ENCODE measurements around the gene P2RX5.
"Not testable (repeated sequence)": the region's sequence is repeated elsewhere in the genome, so short reads cannot be mapped to it uniquely, and the experiment has no call there.

The P2RX5 gene, protein sequence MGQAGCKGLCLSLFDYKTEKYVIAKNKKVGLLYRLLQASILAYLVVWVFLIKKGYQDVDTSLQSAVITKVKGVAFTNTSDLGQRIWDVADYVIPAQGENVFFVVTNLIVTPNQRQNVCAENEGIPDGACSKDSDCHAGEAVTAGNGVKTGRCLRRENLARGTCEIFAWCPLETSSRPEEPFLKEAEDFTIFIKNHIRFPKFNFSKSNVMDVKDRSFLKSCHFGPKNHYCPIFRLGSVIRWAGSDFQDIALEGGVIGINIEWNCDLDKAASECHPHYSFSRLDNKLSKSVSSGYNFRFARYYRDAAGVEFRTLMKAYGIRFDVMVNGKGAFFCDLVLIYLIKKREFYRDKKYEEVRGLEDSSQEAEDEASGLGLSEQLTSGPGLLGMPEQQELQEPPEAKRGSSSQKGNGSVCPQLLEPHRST

GRCh38 chr17:3695723-3696411, at the start of gene P2RX5:
Gene P2RX5, minus strand, starts transcription at chr17:3696155. Its CDS starts 150 bp downstream, at chr17:3696005.
- no peak for FAIRE-seq

- no peak for FAIRE-seq
Measured at GRCh38 chr17:3745071-3745470, 49.1 kb upstream of the P2RX5 start.

DNA sequence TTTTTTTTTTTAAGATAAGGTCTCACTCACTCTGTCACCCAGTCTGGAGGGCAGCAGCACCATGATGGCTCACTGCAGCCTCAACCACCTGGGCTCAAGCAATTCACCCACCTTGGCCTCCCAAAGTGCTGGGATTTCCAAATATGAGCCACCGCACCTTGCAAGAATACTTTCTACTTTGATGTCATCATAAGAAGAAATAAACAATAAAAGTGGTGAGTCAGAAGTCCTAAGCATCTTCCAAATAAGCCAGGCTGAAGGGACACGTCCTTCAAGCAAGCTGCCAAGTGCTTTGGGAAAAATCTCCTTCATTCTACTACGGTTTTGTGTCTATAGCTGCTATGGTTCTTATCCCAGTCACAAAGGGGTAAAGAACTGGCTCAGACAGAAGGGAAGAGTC, 48.1 kb upstream of the P2RX5 start:
- FAIRE-seq, result no peak

- FAIRE-seq, result no peak
Measured at GRCh38 chr17:3740611-3741073, 44.7 kb upstream of the P2RX5 start.

- FAIRE-seq, result no peak
Measured at GRCh38 chr17:3739422-3740124, 43.6 kb upstream of the P2RX5 start.

DNA sequence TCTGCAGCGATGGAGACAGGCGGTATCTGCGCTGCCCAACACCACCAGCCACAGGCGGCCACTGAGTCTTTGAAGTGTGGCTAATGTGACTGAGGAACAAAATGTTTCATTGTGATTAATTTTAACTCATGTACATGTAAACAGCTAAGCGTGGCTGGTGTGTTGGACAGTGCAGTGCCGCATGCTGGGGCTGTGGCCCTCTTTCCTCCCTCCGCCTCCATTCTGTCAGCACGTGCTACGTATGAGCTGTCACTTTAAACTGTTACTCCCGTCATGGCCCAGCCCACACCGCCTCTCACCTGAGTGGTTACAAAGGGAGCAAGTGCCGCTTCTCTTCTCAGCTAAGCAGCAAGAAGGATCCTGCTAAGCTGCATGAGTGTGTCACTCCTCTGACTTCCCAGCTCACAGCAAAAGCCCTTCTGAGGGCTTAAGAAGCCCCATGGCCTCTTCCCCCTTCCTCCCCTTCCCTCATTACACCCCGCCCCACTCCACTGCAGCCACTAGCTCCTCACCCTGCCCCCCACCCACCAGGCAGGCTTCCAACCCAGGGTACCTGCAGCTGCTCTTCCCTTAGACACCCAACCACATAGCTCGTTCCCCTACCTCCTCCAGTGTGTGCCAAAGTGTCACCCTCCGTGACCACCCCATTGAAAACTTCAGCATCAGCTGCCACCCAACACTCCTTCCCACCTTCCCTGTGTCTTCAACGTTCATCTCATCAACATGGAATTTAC, 42.8 kb upstream of the P2RX5 start:
- FAIRE-seq, result no peak

GRCh38 chr17:3735515-3735914, 39.6 kb upstream of the P2RX5 start:
- no peak for FAIRE-seq

DNA sequence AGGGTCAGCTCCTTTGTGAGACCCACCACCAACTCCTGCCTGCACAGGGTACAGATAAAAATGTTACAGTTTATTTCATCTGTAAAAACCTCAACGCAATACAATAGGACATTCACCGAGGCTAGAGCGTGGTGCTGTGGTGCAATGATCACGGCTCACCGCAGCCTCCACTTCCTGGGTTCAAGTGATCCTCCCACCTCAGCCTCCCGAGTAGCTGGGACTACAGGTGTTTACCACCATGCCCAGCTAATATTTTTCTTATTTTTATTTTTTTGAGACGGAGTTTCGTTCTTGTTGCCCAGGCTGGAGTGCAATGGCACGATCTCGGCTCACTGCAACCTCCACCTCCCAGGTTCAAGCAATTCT, 38.9 kb upstream of the P2RX5 start:
- FAIRE-seq, result not testable (repeated sequence)

GRCh38 chr17:3732210-3732621, 36.3 kb upstream of the P2RX5 start:
- FAIRE-seq, result no peak

- no peak for FAIRE-seq
Measured at GRCh38 chr17:3730881-3731429, 35.0 kb upstream of the P2RX5 start.

DNA sequence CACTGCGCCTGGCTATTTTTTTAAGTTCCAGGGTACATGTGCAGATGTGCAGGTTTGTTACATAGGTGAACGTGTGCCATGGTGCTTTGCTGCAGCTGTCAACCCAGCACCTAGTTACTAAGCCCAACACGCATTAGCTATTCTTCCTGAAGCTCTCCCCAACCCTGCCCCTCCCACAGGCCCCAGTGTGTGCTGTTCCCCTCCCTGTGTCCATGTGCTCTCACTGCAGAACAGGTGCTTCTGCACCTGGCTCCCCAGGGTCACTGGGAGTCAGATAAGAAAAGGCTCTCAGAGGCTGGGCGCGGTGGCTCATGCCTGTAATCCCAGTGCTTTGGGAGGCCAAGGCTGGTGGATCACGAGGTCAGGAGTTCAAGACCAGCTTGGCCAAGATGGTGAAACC, 33.9 kb upstream of the P2RX5 start:
- FAIRE-seq, result no peak

DNA sequence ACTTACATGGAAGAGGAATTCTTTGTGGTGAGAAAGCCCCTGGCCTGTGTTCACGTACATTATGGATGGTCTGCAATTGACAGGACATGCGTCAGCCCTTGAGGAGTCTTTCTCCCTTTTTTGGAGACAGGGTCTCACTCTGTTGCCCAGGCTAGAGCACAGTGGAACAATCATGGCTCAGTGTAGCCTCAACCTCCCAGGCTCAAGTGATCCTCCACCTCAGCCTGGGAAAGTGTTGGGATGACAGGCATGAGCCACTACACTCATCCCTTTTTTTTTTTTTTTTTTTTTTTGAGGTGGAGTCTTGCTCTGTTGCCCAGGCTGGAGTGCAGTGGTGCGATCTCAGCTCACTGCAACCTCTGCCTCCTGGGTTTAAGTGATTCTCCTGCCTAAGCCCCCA, 32.1 kb upstream of the P2RX5 start:
- not testable (repeated sequence) for FAIRE-seq

- FAIRE-seq, result no peak
Measured at GRCh38 chr17:3727041-3727440, 31.1 kb upstream of the P2RX5 start.

DNA sequence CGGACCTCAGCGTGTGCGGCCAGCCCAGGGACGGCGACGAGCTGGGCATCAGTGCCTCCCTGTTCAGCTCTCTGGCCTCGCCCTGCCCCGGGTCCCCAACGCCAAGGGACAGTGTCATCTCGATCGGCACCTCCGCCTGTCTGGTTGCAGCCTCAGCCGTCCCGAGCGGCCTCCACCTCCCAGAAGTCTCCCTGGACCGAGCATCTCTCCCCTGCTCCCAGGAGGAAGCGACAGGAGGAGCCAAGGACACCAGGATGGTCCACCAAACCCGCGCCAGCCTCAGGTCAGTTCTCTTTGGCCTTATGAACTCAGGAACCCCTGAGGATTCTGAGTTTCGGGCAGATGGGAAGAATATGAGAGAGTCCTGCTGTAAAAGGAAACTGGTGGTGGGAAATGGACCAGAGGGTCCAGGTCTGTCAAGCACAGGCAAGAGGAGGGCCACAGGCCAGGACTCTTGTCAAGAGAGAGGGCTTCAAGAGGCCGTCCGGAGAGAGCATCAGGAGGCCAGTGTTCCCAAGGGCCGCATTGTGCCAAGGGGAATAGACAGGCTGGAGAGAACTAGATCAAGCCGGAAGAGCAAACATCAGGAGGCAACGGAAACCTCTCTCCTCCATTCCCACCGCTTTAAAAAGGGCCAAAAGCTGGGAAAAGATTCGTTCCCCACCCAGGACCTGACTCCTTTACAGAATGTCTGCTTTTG, 28.6 kb upstream of the P2RX5 start:
- FAIRE-seq, result no peak

DNA sequence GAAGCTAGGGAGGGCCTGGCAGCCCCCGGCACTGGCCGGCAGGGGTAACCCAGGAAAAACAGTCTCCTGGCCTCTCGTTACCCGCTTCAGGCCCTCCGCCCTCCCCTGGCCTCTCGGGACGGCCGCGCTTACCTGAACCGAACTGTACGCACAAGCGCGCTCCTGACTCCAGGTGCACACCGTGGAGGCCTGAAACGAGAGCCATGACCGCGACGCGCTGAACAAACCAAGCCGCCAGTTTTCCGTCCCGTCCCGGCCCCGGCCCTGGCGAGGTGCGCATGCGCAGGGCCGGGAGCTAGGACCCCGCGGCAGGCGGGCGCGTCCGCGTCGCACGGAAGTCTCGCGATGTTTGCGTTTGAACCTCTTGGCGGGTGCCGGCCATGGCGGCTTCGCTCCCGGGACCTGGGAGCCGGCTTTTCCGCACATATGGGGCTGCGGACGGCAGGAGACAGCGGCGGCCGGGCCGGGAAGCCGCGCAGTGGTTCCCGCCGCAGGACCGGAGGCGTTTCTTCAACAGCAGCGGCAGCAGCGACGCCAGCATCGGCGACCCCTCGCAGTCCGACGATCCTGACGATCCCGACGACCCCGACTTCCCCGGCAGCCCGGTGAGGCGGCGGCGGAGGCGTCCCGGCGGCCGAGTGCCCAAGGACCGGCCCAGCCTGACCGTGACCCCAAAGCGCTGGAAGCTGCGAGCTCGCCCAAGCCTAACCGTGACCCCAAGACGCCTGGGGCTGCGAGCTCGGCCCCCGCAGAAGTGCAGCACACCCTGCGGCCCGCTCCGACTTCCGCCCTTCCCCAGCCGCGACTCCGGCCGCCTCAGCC, 27.8 kb upstream of the P2RX5 start, which contains the start of gene HASPIN:
Gene HASPIN, plus strand, starts transcription at position 348 of the 822 bp plus-strand sequence. Its CDS starts 33 bp downstream, at position 381.
- no peak for FAIRE-seq

GRCh38 chr17:3723188-3723555, 27.2 kb upstream of the P2RX5 start:
- no peak for FAIRE-seq

DNA sequence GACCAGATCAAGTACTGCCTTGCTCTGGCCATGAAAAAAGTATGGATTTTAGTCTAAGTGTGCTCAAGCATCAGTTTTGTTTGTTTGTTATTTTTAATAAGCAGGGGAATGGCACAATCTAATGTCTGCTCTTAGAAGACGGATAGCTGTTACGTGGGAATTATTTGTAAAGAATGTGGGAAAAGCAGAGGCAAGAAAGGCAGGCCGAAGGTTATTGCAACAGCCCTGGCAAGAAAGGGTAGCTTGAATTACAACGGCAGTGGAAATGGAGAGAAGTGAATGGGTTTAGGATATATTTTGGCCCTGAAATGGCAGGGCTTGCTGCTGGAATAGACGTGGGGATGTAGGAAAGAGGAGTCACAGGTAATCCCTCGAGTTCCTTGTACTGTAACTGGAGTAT, 26.8 kb upstream of the P2RX5 start:
- FAIRE-seq, result no peak

GRCh38 chr17:3719265-3719664, 23.3 kb upstream of the P2RX5 start:
- no peak for FAIRE-seq

GRCh38 chr17:3718201-3718600, 22.2 kb upstream of the P2RX5 start:
- FAIRE-seq, result no peak

- no peak for FAIRE-seq
Measured at GRCh38 chr17:3715296-3715695, 19.3 kb upstream of the P2RX5 start.
